ENCODE data around the gene ITPR2.
"Not testable (repeated sequence)": the region's sequence is repeated elsewhere in the genome, so short reads cannot be mapped to it uniquely, and the experiment has no call there.

GRCh38 chr12:26604813-26605212, 228.2 kb downstream of the ITPR2 start:
- not testable (repeated sequence) for TF ChIP-seq POLR2A, POLR2AphosphoS5 (IDR thresholded peaks at IDR 0.05; ENCODE audit: low read depth, low read length)

All from GM12892 (cell line).